ENCODE data around the gene PCNX2.

- TF ChIP-seq CTCF (conservative IDR thresholded peaks at IDR 0.05 in 1 of 2, IDR thresholded peaks at IDR 0.05 in 1 of 2; ENCODE audit: low read depth in 1 of 2, low read length in 2 of 2) (no peak), EZH2 (IDR thresholded peaks at IDR 0.05; ENCODE audit: low read length, missing control alignments) (no peak)
Measured at GRCh38 chr1:233256191-233256590, 39.3 kb downstream of the PCNX2 start.
